ENCODE results near the gene IMP4. TPM values are rescaled to one million over a fixed set of nuclear protein-coding genes. Genes with fewer than 3 reads are reported as not detected.

Gene IMP4
- total RNA-seq, 1 experiment from 2014 or later = 294 TPM

Other genes starting within 250 kb of the IMP4 start
- 4.0 and 5.4 TPM in 2 replicates for gene POTEF, start 213.7 kb upstream of the IMP4 start, total RNA-seq (2014; rRNA removed; shearing (Covaris generic))
- gene CCDC74B, start 197.8 kb upstream of the IMP4 start, total RNA-seq (2014; rRNA removed; shearing (Covaris generic)) = 3.3 and 33.7 TPM in 2 replicates
- gene SMPD4, start 161.3 kb upstream of the IMP4 start, total RNA-seq (2014; rRNA removed; shearing (Covaris generic)) = 23.5 and 28.9 TPM in 2 replicates
- 130 and 152 TPM in 2 replicates for gene MZT2B, start 160.6 kb upstream of the IMP4 start, total RNA-seq (2014; rRNA removed; shearing (Covaris generic))
- gene TUBA3E, start 144.5 kb upstream of the IMP4 start, total RNA-seq (2014; rRNA removed; shearing (Covaris generic)) = 1.0 and 3.5 TPM in 2 replicates
- 7.1 and 18.0 TPM in 2 replicates for gene PTPN18, start 13.2 kb downstream of the IMP4 start, total RNA-seq (2014; rRNA removed; shearing (Covaris generic))
- gene POTEI, start 166.4 kb downstream of the IMP4 start, total RNA-seq (2014; rRNA removed; shearing (Covaris generic)) = 0.06 and 0.40 TPM in 2 replicates
- gene CFC1B, start 178.3 kb downstream of the IMP4 start, total RNA-seq (2014; rRNA removed; shearing (Covaris generic)) = not detected in 2 replicates

Measured in Daoy (cell line).